Measurements from ENCODE around the gene LRRC45. TPM values are rescaled to one million over a fixed set of nuclear protein-coding genes. Genes with fewer than 3 reads are reported as not detected.

The LRRC45 gene
- total RNA-seq, 2 donors from 2014 or later = 22.2 to 24.1 TPM

DNA sequence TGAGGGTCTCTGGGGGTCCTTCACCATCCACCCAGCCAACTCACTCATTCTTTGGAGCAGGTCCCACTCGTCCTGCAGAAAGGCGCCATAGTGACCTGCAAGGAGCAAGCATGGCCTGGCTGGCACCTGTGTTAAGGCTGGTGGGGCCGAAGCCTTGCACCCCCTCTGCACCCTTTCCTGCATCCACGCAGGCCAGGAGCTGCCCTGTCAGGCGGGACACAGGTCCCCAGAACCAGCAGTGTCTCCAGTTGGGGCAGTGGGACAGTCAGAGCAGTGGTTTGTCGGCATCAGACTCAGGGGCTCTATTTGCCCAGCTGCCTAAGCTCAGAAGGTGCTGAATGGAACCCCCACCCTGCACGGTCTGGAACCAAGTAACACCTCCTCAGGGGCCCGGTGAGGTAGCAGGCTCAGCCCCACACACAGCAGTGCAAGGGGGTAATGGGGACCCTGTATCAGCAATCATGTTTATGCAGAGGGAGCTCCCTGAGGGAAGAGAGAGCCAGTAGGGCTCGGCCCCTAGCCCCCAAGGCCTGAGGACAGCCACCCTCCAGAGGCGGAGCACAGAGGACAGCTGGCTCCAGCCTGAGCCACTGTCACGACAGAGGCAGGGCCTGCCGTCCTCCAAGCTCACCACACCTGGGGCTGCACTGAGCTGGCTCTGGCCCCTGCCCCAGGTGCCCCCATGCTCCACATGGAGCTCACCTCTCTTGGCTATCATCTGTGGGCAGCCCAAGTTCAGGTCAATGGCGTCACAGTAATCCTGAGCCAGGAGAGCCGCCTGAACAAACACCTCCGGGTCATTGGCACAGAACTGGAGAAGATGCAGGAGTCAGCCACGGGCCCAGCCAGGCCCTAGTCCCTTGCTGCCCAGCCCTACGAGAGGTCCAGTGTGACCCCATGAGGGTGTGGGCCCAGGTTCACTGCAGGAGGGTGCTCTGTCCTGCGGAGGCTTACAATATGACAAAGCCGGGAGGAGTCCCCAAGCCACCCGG is 40.6 kb downstream of the LRRC45 start:
- no peak overlapping the region for H3K4me3 ChIP-seq
- H3K36me3 ChIP-seq = peaks cover 0 to 11% of the 10 kb centered on the region in 2 donors
- H3K9me3 ChIP-seq = no peaks in the 10 kb centered on the region
- TF ChIP-seq POLR2AphosphoS5 (IDR thresholded peaks at IDR 0.05) (no peak), POLR2A (IDR thresholded peaks at IDR 0.05) (no peak)
- TF ChIP-seq, protein P1, sequence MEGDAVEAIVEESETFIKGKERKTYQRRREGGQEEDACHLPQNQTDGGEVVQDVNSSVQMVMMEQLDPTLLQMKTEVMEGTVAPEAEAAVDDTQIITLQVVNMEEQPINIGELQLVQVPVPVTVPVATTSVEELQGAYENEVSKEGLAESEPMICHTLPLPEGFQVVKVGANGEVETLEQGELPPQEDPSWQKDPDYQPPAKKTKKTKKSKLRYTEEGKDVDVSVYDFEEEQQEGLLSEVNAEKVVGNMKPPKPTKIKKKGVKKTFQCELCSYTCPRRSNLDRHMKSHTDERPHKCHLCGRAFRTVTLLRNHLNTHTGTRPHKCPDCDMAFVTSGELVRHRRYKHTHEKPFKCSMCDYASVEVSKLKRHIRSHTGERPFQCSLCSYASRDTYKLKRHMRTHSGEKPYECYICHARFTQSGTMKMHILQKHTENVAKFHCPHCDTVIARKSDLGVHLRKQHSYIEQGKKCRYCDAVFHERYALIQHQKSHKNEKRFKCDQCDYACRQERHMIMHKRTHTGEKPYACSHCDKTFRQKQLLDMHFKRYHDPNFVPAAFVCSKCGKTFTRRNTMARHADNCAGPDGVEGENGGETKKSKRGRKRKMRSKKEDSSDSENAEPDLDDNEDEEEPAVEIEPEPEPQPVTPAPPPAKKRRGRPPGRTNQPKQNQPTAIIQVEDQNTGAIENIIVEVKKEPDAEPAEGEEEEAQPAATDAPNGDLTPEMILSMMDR (IDR thresholded peaks at IDR 0.05) = no peak
- peaks cover 20% of the 10 kb centered on the region for H3K4me1 ChIP-seq (replicated peaks)
- intact Hi-C loops (cut with DNase I) = no loop called here
- H3K27ac ChIP-seq = peak overlapping the region; percentile 80 to 85
- WGBS = 79% methylated on average over 20 of the region's 20 CpGs
- DNase-seq (ENCODE audit: low spot score) = no peak
- H3K27me3 ChIP-seq (replicated peaks; ENCODE audit: insufficient read depth) = no peaks in the 10 kb centered on the region

DNA sequence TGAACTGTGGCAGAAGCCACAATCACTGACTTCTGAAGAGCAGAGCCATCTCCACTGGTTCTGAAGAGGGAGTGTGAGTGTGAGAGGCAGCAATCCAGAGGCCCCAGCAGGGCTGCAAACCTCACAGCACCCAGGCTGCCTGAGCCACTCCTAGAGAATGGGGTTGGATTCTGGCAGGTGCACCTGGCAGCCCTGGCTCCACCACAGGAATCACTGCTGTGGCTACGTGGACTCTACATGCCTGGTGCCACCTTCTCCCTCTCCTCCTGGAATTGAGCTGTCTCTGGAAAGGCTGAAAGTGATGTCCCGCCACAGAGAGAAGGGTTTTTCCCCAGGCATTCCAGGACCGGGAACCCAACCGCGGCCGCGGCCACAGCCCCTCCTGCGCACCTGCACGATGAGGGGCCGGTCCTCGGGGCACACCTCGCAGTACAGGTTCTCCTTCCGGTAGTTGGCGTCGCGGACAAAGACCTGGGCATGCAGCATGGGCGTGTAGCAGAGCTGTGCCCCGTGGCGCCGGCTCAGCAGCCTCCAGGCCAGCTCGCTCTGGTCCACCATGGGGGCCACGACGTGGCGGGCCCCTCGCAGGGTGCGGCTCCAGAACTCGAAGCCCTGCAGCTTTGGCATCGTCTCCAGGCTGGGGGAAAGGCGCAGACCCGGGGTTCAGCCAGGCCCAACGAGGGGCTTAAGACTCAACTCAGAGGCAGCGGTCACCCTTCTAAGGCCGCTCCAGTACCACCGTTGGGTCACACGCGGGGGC is 41.5 kb downstream of the LRRC45 start:
- Histone ChIP-seq H3K4me1 (replicated peaks) (peaks cover 20% of the 10 kb centered on the region), H3K4me3 (peak overlapping the region; percentile 59 to 72), H3K9me3 (no peaks in the 10 kb centered on the region), H3K27me3 (replicated peaks; ENCODE audit: insufficient read depth) (no peaks in the 10 kb centered on the region), H3K27ac (peak overlapping the region; percentile 80 to 85), H3K36me3 (peaks cover 0 to 5% of the 10 kb centered on the region in 2 donors)
- DNase-seq (ENCODE audit: low spot score) = no peak
- intact Hi-C loops (cut with DNase I) = no loop called here
- TF ChIP-seq POLR2AphosphoS5 (IDR thresholded peaks at IDR 0.05) (no peak), POLR2A (IDR thresholded peaks at IDR 0.05) (no peak)
- TF ChIP-seq, protein P1 (IDR thresholded peaks at IDR 0.05) = no peak
- whole genome bisulfite sequencing = 16% methylated on average over 22 of the region's 36 CpGs

DNA sequence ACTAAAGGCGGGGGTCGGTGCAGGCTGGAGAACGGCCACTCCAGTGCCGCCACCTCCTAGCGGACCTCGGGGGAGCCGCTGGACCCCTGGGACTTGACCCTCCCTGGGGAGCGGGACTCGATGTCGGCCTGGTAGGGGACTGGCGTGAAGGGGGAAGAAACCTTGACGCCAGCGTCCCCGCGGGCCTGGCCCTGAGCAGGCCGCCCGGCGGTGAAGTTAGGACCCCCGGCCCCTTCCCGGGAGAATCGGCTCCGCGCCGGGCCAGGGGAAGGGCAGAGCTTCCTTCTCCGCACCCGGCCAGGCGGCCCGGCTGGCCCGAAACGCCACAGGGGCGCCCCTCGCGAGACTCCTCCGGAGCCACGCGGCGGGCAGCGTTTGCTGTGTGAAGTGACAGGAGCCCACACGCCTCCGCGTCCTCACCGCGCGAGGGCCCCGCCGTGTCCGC is 42.1 kb downstream of the LRRC45 start:
- Histone ChIP-seq H3K27ac (peak overlapping the region; percentile 80 to 85), H3K4me3 (peak overlapping the region; percentile 59 to 72), H3K27me3 (replicated peaks; ENCODE audit: insufficient read depth) (no peaks in the 10 kb centered on the region), H3K9me3 (no peaks in the 10 kb centered on the region), H3K4me1 (replicated peaks) (peaks cover 20% of the 10 kb centered on the region), H3K36me3 (peaks cover 0 to 3% of the 10 kb centered on the region in 2 donors)
- 1% methylated on average over 17 of the region's 47 CpGs for WGBS
- DNase-seq (ENCODE audit: low spot score) = no peak
- TF ChIP-seq POLR2AphosphoS5 (IDR thresholded peaks at IDR 0.05) (no peak), POLR2A (IDR thresholded peaks at IDR 0.05) (no peak)
- TF ChIP-seq, protein P1 (IDR thresholded peaks at IDR 0.05) = no peak
- intact Hi-C loops (cut with DNase I) = no loop called here

DNA sequence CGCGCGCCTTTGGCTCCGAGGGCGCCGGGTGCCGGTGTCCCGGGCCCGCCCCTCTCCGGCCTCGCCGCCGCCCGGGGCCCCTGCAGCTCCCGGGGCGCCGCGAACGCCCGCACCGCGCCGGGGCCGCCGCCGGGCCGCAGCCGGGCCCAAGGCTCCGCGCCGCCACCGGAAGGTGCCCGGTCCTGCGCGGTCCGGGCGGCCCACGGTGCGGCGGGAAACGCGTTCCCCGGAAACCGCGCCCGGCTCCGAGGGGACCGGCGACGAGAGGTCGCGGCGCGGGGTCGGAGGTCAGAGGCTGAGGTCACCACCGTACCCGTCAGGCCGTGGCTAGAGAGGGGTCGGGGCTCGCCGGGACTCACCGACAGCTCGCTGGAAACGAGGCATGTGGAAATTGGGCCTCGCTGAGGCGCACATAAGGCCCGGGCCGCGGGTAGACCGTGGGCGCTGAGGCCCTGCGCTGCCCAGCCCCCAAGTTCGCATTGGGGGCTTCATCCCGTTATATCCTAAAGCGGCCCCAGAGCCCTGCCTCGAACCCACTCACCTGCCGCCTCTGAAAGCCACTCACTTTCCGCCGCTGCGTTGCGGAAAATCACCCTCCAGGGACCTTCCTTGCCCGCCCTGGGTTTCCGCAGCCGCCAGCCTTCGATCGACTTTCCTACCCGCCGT is 42.7 kb downstream of the LRRC45 start, which contains the start of gene DUS1L:
TSS of gene DUS1L (minus strand) at position 167 of the 666 bp plus-strand sequence. CDS start 745 bp downstream, outside the sequence.
- H3K27me3 ChIP-seq (replicated peaks; ENCODE audit: insufficient read depth) = no peaks in the 10 kb centered on the region
- peak within 1 kb of the TSS; percentile 59 to 72 for H3K4me3 ChIP-seq
- H3K4me1 ChIP-seq (replicated peaks) = peaks cover 19% of the 10 kb centered on the region
- no peak for DNase-seq (ENCODE audit: low spot score)
- H3K9me3 ChIP-seq = no peaks in the 10 kb centered on the region
- no peak for TF ChIP-seq POLR2A (IDR thresholded peaks at IDR 0.05)
- TF ChIP-seq, protein P1 (IDR thresholded peaks at IDR 0.05) = peak in 2 of 4 experiments; percentile 7 to 24
- peak; percentile 64 for TF ChIP-seq POLR2AphosphoS5 (IDR thresholded peaks at IDR 0.05)
- intact Hi-C loops (cut with DNase I) = no loop called here
- no peaks in the 10 kb centered on the region for H3K36me3 ChIP-seq
- H3K27ac ChIP-seq = peak within 1 kb of the TSS; percentile 83 to 85
- 19% methylated on average over 57 of the region's 88 CpGs for WGBS

Data from prostate gland (tissue), 2 donors.